ENCODE results near the gene ADGRL3. TPM values are rescaled to one million over a fixed set of nuclear protein-coding genes. Genes with fewer than 3 reads are reported as not detected.
A peak's percentile ranks its signal among the peaks of the same experiment; 100 is the strongest.

Gene ADGRL3
- total RNA-seq (10 to 100 TPM; 12.8 to 21.6 TPM), polyA plus RNA-seq (ENCODE audit: insufficient read depth, low read depth, low replicate concordance) (11.6 TPM)
- long read RNA-seq, donor 1: 0 reads
- long read RNA-seq, donor 2, partial matches to known transcripts: 5 of 5 reads
- long read RNA-seq, donor 2, other reads (novel, unspliced or antisense): 0 of 5 reads

- TF ChIP-seq CTCF (IDR thresholded peaks at IDR 0.05) (no peak), POLR2A (IDR thresholded peaks at IDR 0.05) (no peak)
- no peaks in the 10 kb centered on the region for H3K27me3 ChIP-seq
- H3K4me1 ChIP-seq: no peaks in the 10 kb centered on the region
- intact Hi-C loops (cut with DNase I; ENCODE audit: low total_unique reads): no loop called here
- DNase-seq: peak; percentile 63
- H3K27ac ChIP-seq: peak within 1 kb of the TSS; percentile 30 to 37
- 0% methylated on average over 24 to 82 of the region's 92 CpGs for WGBS, 2 donors
- no peaks in the 10 kb centered on the region for H3K9me3 ChIP-seq
- H3K36me3 ChIP-seq (ENCODE audit: low read depth, missing control alignments): no peaks in the 10 kb centered on the region
- H3K4me3 ChIP-seq: peak within 1 kb of the TSS; percentile 42 to 68
Measured at GRCh38 chr4:61200187-61200915, at the start of gene ADGRL3. Gene ADGRL3, plus strand, starts transcription at chr4:61200326.

DNA sequence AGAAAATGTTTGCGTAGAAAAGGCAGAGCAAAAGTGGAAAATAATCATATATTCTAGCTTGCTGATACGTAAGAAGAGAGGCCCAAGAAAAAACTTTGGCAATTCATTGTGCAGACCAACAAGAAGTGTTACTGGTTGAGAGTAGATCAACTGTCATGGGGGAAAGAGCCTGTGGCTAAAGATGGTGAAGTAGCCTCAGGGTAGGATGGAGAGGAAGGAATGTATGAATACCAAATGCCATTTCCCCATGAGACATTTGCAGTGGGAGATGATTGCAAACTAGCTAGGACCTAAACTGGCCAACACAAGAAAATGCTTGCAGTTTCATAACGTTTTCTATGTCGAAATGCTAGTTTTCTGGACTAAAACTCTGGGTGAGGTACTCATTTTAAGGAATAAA, 47.7 kb upstream of the ADGRL3 start:
- WGBS, 2 donors: 92 to 94% methylated on average over 4 of the region's 4 CpGs
- no peak for DNase-seq
- Histone ChIP-seq H3K27me3 (no peaks in the 10 kb centered on the region), H3K27ac (no peak overlapping the region), H3K9me3 (no peaks in the 10 kb centered on the region), H3K4me1 (no peaks in the 10 kb centered on the region), H3K4me3 (no peak overlapping the region), H3K36me3 (ENCODE audit: low read depth, missing control alignments) (no peaks in the 10 kb centered on the region)
- intact Hi-C loops (cut with DNase I; ENCODE audit: low total_unique reads): no loop called here
- no peak for TF ChIP-seq CTCF (IDR thresholded peaks at IDR 0.05)
- TF ChIP-seq POLR2A (IDR thresholded peaks at IDR 0.05): no peak

- TF ChIP-seq POLR2A (IDR thresholded peaks at IDR 0.05) (no peak), CTCF (IDR thresholded peaks at IDR 0.05) (no peak)
- intact Hi-C loops (cut with DNase I; ENCODE audit: low total_unique reads): no loop called here
- no peak for DNase-seq
- Histone ChIP-seq H3K4me1 (no peaks in the 10 kb centered on the region), H3K9me3 (no peaks in the 10 kb centered on the region), H3K4me3 (no peak overlapping the region), H3K27ac (no peak overlapping the region), H3K36me3 (ENCODE audit: low read depth, missing control alignments) (no peaks in the 10 kb centered on the region), H3K27me3 (no peaks in the 10 kb centered on the region)
- 94 to 97% methylated on average over 2 of the region's 2 CpGs for WGBS, 2 donors
Measured at GRCh38 chr4:61160478-61160877, 39.6 kb upstream of the ADGRL3 start.

- intact Hi-C loops (cut with DNase I; ENCODE audit: low total_unique reads): no loop called here
- H3K27ac ChIP-seq: no peak overlapping the region
- H3K4me3 ChIP-seq: no peak overlapping the region
- no peaks in the 10 kb centered on the region for H3K9me3 ChIP-seq
- WGBS, 2 donors: 56 to 94% methylated on average over 1 of the region's 1 CpG
- no peaks in the 10 kb centered on the region for H3K36me3 ChIP-seq (ENCODE audit: low read depth, missing control alignments)
- no peak for TF ChIP-seq CTCF (IDR thresholded peaks at IDR 0.05)
- TF ChIP-seq POLR2A (IDR thresholded peaks at IDR 0.05): no peak
- H3K4me1 ChIP-seq: no peaks in the 10 kb centered on the region
- H3K27me3 ChIP-seq: no peaks in the 10 kb centered on the region
- DNase-seq: no peak
Measured at GRCh38 chr4:61162116-61162515, 38.0 kb upstream of the ADGRL3 start.

- no peak for DNase-seq
- 69 to 72% methylated on average over 1 of the region's 1 CpG for WGBS, 2 donors
Measured at GRCh38 chr4:61173799-61174198, 26.3 kb upstream of the ADGRL3 start.

More at GRCh38 chr4:61173799-61174198, 26.3 kb upstream of the ADGRL3 start:
- Histone ChIP-seq H3K9me3 (no peaks in the 10 kb centered on the region), H3K27me3 (no peaks in the 10 kb centered on the region), H3K4me1 (no peaks in the 10 kb centered on the region), H3K27ac (no peak overlapping the region), H3K4me3 (no peak overlapping the region), H3K36me3 (ENCODE audit: low read depth, missing control alignments) (no peaks in the 10 kb centered on the region)
- intact Hi-C loops (cut with DNase I; ENCODE audit: low total_unique reads): no loop called here
- TF ChIP-seq POLR2A (IDR thresholded peaks at IDR 0.05) (no peak), CTCF (IDR thresholded peaks at IDR 0.05) (no peak)
